ENCODE results near the gene MICAL3. TPM values are rescaled to one million over a fixed set of nuclear protein-coding genes. Genes with fewer than 3 reads are reported as not detected.

MICAL3 gene
- polyA plus RNA-seq, 3 donors = 0.23 to 0.84 TPM; not detected in 1

DNA sequence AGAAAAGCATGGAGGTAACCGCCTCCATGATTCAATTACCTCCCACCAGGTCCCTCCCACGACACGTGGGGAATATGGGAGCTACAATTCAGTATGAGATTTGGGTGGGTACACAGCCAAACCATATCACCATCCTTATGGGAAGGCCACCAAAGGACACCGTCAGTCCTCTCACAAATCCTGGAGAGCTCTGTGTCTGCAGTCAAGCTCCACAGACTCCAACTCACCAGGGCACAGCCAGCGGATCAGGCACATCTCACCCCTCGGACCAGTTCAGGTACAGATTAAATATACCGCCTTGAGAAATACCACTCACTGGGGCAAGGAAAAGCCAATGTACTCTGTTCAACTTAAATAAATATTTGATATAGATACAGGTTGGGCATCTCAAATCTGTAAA is 100.3 kb downstream of the MICAL3 start:
- intact Hi-C loops (cut with micrococcal nuclease) = no loop called here
- no peak overlapping the region for H2AFZ ChIP-seq (ENCODE audit: insufficient read depth, low read depth, low read length, poor library complexity, severe bottlenecking)
- no peaks in the 10 kb centered on the region for H3K4me1 ChIP-seq (ENCODE audit: control insufficient read depth in 1 of 2, insufficient read depth in 2 of 2, low read length in 2 of 2)
- H4K20me1 ChIP-seq (ENCODE audit: insufficient read depth, low read length) = no peaks in the 10 kb centered on the region
- no peaks in the 10 kb centered on the region for H3K9me3 ChIP-seq (replicated peaks in 1 of 2; ENCODE audit: control insufficient read depth in 1 of 2, insufficient read depth in 1 of 2, low read length in 2 of 2)
- no peak overlapping the region for H3K4me2 ChIP-seq (replicated peaks; ENCODE audit: extremely low read depth, low read length, poor library complexity, severe bottlenecking)
- H3K27me3 ChIP-seq (ENCODE audit: control insufficient read depth in 2 of 2, insufficient read depth in 2 of 2, low read length in 2 of 2) = no peaks in the 10 kb centered on the region
- WGBS (ENCODE audit: insufficient coverage) = 100% methylated on average over 1 of the region's 7 CpGs
- H3K9ac ChIP-seq (ENCODE audit: insufficient read depth, low read length, poor library complexity, severe bottlenecking) = no peak overlapping the region
- Mint-ChIP-seq H3K36me3 (no peaks in the 10 kb centered on the region), H3K9me3 (peaks cover 0 to 4% (median 0%) of the 10 kb centered on the region in 7 donors), H3K4me1 (peaks cover 8% of the 10 kb centered on the region), H3K27me3 (ENCODE audit: low read depth in 3 of 3) (peaks cover 0 to 5% (median 2%) of the 10 kb centered on the region in 3 donors), H3K27ac (no peak overlapping the region), H3K4me3 (no peak overlapping the region)
- no peak overlapping the region for H3K27ac ChIP-seq (ENCODE audit: low read depth in 1 of 2, low read length in 2 of 2)
- DNase-seq = no peak
- TF ChIP-seq, protein P1, sequence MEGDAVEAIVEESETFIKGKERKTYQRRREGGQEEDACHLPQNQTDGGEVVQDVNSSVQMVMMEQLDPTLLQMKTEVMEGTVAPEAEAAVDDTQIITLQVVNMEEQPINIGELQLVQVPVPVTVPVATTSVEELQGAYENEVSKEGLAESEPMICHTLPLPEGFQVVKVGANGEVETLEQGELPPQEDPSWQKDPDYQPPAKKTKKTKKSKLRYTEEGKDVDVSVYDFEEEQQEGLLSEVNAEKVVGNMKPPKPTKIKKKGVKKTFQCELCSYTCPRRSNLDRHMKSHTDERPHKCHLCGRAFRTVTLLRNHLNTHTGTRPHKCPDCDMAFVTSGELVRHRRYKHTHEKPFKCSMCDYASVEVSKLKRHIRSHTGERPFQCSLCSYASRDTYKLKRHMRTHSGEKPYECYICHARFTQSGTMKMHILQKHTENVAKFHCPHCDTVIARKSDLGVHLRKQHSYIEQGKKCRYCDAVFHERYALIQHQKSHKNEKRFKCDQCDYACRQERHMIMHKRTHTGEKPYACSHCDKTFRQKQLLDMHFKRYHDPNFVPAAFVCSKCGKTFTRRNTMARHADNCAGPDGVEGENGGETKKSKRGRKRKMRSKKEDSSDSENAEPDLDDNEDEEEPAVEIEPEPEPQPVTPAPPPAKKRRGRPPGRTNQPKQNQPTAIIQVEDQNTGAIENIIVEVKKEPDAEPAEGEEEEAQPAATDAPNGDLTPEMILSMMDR (IDR thresholded peaks at IDR 0.05) = no peak
- H3K36me3 ChIP-seq (replicated peaks in 1 of 2; ENCODE audit: control insufficient read depth in 1 of 2, insufficient read depth in 2 of 2, low read length in 2 of 2) = no peaks in the 10 kb centered on the region
- no peaks in the 10 kb centered on the region for H3K79me2 ChIP-seq (ENCODE audit: insufficient read depth, low read length)
- no peak overlapping the region for H3K4me3 ChIP-seq (replicated peaks in 1 of 3; ENCODE audit: low read depth in 2 of 3, low read length in 3 of 3)

DNA sequence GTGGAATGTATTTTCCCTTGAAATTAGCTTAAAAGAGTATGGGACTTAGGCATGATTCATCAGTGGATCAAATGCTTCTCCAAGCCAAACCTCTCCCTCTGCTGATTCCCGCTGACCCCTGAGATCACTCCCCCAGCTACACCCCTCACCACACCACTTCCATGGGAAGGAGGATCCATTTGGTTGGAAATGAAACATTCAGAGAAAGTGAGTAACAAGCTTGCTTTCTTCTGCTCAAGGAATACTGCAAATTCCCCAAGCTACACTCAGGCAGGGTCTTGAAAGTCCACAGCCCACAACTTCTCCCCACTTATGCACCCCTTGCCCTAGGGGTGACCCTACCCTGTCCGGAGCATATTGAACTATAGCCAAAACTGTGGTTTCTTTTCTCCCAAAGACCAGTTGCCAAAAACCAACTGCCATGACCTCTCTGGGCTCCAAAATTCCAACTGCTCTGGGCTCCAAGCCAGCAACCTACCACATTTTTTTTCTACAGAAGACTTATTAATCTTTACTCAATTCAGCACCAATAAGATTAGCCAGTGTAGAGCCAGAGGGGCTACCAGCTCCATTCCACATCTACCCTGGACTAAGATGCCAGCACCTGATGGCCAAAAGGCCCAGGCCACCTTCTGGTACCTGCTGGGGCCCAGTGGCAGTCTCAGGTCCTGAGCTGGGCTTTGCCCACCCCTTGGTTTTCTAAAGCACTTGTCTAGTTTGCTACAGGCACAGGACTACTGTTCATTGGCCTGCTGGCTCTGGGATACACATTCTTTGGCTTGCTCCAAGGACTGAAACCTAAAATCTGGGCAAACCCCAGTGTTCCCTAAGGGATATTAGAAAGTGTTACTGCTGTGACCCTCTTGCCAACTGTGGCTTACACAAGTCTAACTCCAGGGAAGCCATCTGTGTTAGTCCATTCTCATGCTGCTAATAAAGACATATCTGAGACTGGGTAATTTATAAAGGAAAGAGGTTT is 101.1 kb downstream of the MICAL3 start:
- no peaks in the 10 kb centered on the region for H3K27me3 ChIP-seq (ENCODE audit: control insufficient read depth in 2 of 2, insufficient read depth in 2 of 2, low read length in 2 of 2)
- no peak overlapping the region for H3K4me2 ChIP-seq (replicated peaks; ENCODE audit: extremely low read depth, low read length, poor library complexity, severe bottlenecking)
- no peak overlapping the region for H3K27ac ChIP-seq (ENCODE audit: low read depth in 1 of 2, low read length in 2 of 2)
- Mint-ChIP-seq H3K27ac (no peak overlapping the region), H3K27me3 (ENCODE audit: low read depth in 3 of 3) (peaks cover 0 to 5% (median 2%) of the 10 kb centered on the region in 3 donors), H3K36me3 (no peaks in the 10 kb centered on the region), H3K4me3 (no peak overlapping the region), H3K9me3 (peaks cover 0 to 4% (median 0%) of the 10 kb centered on the region in 7 donors), H3K4me1 (peaks cover 8% of the 10 kb centered on the region)
- no peaks in the 10 kb centered on the region for H4K20me1 ChIP-seq (ENCODE audit: insufficient read depth, low read length)
- H3K36me3 ChIP-seq (replicated peaks in 1 of 2; ENCODE audit: control insufficient read depth in 1 of 2, insufficient read depth in 2 of 2, low read length in 2 of 2) = no peaks in the 10 kb centered on the region
- no peaks in the 10 kb centered on the region for H3K79me2 ChIP-seq (ENCODE audit: insufficient read depth, low read length)
- WGBS (ENCODE audit: insufficient coverage) = 18% methylated on average over 1 of the region's 2 CpGs
- no peak overlapping the region for H3K4me3 ChIP-seq (replicated peaks in 1 of 3; ENCODE audit: low read depth in 2 of 3, low read length in 3 of 3)
- no peak overlapping the region for H2AFZ ChIP-seq (ENCODE audit: insufficient read depth, low read depth, low read length, poor library complexity, severe bottlenecking)
- TF ChIP-seq, protein P1 (IDR thresholded peaks at IDR 0.05) = no peak
- DNase-seq = no peak
- no peaks in the 10 kb centered on the region for H3K9me3 ChIP-seq (replicated peaks in 1 of 2; ENCODE audit: control insufficient read depth in 1 of 2, insufficient read depth in 1 of 2, low read length in 2 of 2)
- no peak overlapping the region for H3K9ac ChIP-seq (ENCODE audit: insufficient read depth, low read length, poor library complexity, severe bottlenecking)
- intact Hi-C loops (cut with micrococcal nuclease) = no loop called here
- no peaks in the 10 kb centered on the region for H3K4me1 ChIP-seq (ENCODE audit: control insufficient read depth in 1 of 2, insufficient read depth in 2 of 2, low read length in 2 of 2)

Data from CD14-positive monocyte (primary cell).